8988T (cell line): ENCODE measurements around the gene C2orf76.
"Not testable (repeated sequence)": the region's sequence is repeated elsewhere in the genome, so short reads cannot be mapped to it uniquely, and the experiment has no call there.

Experiments used
- DNase-seq: peaks from one replicate; pipeline ENCODE4 v3.0.0; 2011

Gene C2orf76

DNA sequence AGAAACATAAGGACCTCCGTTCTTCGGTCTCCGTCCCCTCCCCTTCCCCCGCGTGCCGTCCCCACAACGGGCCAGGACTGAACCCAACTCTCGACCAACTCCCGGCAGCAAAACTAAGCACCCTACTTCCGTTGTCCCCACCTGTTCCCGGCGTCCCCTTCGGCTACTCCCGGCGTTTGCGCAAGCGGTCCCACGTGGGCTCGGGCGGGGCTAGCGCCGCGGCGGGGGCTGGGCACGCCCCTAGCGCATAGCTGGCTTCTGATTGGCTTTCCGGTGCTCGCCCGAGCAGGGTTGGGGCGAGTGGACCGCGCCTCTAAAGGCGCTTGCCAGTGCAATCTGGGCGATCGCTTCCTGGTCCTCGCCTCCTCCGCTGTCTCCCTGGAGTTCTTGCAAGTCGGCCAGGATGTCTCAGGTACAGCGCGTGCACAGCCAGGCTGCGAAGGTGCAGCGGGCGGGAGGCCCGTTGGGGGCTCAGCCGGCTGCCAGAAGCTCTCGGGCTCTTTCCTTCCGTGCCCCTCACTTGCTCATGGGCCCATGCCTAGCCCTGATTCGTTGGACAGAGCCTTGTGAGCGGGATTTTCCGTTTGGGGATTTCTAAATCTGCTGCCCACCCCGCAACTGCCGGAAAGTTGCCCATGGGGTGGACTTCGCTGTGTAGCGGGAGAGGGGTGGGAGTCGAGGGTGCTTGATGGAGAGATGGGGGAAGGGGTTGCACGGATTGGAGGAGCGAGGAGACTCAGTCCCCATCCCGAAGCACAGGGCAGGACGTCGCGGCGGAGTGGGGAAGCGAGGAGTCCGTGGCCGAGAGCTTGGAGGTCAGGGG, at the start of gene C2orf76, which contains the start of gene DBI:
C2orf76 (minus strand) TSS at position 186 of the 823 bp plus-strand sequence. CDS start 26,875 bp downstream, outside the sequence.
DBI (plus strand) TSS at position 329 of the 823 bp plus-strand sequence; CDS start at position 404, 75 bp downstream.
- DNase-seq: peak; percentile 89

DNA sequence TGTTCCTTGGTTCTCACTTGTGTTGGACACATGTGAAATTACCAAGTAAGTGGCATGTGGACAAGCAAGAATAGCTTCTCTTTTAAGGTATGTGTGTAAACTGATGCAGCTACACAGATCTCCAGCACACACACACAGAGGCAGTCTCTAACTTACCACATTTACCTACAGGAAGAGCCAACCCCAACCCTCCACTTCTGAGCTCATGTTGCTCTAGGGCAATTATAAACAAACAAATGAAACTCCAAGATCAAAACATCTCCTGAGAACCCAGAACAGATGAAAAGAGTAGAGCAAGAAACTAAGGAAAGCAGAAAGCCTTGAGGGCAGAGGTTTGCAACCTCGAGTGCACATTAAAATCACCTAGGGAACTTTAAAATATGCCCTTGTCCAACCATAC, 49.0 kb upstream of the C2orf76 start:
- no peak for DNase-seq

DNA sequence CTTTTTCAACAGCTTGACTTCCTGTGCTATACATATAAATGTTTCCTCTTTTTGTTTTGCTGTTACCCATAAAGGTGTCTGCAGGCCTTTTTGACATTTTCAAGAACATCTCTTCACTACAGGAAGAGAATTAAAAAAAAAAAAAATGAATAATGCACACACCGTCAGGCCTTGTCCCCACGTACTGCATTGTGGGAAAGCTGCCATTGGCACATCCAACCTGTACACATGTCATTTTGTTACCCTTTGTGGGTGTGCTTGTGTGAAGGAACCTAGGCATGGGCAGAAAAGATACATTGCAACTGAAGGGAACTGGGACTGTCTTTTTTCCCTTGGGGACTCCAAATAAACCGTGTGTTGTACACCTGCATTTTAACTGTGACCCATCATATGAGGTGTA, 48.3 kb upstream of the C2orf76 start:
- no peak for DNase-seq

DNA sequence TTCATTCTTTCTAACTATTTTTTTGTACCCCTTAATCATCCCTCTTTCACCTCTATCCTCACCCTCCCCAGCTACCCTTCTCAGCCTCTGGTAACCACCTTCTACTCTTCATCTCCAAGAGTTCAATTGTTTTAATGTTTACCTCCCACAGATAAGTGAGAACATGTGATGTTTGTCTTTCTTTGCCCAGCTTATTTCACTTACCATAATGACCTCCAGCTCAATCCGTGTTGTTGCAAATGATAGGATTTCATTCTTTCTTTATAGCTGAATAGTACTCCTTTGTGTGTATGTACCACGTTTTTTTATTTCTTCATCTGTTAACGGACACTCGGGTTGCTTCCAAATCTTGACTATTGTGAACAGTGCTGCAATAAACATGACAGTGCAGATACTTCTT, 42.9 kb upstream of the C2orf76 start:
- no peak for DNase-seq

DNA sequence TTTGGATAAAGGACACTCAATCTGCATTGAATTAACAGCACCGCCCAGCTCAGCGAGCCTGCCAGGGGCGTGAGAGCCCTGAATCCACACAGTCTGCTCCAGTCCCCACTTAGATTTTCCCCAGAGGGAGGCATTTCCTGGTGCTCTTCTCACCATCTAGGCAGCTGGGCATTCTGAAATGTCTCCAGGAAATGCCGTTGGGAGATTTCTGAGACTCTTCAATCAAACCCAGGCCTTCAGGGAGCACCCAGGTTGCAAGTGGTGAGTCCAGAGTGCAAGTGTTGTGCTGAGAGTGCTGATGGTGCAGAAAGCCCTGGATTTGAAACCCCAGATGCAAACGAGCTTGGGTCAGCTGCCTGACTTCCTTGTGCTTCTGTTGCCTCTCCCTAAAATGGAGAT, 41.6 kb upstream of the C2orf76 start:
- no peak for DNase-seq

DNA sequence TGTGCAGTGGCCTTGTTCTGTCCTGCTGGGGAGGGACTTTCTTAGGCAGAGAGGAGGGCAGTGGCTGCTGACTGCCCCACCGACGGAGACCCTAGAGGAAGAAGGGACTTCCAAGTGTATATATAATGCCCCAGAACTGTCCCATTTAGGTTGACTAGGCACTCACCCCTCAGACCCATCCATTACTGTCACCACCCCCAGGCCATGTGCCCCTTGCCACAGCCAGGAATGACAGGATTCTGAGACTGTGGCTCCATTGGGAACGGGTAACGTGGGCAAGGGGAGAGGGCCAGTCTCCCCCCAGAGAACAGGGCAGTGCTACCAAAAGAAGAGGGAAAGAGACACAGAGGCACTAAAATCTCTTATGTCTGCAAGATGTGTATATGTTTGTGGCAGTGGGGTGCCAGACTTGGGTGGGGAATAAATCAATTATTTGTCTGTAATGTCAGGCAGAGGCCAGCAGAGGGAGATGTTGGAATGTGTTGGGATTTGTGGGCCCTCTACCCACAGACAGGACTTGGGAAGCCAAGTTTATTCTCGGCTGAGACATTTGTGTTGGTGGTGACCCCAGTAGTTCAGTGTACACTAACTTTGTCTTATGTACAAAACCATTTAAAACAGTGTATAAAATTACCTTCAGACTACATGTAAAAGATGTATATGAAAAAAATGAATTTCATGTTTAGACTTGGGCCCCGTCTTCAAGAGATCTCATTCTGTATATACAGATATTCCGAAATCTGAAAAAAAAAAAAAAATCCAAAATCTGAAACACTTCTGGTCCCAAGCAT, 41.0 kb upstream of the C2orf76 start:
- DNase-seq: no peak

DNA sequence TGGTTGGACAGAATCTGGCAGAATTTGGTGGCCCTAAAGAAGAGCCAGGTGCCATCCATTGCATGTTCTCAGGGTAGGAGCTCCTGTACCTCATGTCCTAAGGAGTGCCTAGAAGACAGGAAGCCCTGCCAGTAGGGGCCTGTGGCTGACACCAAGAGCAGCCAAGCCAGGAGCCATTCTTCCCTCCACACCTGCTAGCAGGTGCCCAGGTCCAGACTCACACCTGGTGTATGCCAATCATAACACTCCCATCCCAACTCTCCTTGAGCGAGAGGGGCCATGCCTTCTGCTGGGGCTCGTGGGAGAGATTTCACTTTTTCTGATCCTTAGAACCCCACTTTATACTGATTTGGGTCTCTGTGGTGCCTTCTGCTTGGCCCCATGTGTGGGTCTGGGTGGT, 38.5 kb upstream of the C2orf76 start:
- no peak for DNase-seq

DNA sequence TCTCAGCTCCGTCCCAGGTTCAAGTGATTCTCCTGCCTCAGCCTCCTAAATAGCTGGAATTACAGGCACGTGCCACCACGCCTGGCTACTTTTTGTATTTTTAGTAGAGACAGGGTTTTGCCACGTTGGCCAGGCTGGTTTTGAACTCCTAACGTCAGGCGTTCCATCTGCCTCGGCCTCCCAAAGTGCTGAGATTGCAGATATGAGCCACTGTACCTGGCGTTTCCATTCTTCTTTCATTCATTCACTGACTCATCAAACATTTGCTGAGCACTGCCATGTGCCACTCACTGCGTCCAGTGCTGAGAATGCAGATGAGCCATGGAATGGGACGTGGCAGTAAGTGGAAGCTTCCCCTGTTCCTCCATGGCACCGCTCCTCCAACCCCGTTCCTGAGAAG, 37.0 kb upstream of the C2orf76 start:
- not testable (repeated sequence) for DNase-seq

DNA sequence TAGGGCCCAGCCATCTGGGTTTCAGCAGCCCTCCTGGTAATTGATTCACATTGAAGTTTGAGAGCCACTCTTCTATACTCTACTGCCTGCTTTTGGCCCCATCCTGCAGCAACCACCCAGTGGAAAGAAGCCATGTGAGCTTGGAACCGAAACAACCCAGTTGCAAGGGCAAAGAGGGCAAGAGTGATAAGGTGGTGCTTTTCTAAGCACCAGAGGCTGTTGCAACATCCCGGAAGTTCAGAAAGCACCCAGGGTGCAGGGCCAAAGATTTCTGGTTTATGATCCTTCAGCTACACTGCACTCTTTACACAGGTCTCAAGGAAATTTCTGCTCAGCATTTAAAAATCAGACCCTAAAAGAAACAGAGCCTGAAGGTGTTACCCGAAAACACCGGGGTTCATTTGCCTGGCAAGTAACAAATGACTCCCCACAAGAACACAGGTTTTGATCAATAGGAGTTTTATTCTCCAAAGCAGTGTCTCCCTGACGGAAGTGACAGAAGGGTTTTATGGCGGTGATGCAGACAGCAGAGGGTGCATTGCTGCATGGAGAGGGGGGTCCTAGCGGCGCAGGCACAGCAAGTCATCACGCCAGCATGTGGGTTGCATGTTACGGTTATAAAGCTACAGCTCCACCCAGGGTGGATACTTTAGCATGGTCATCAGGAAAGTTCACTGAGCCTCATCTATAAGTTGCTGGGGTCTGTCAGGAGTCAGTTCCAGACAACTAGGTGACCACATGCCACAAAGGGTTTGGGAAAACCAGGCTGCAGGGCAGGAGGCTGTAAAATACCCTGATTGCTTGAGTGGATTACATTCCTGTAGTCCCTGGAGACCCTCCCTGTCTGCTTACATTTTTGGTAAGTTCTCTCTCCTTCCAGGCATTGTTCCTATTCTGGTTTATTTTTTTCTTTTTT, 36.3 kb upstream of the C2orf76 start:
- DNase-seq: no peak

DNA sequence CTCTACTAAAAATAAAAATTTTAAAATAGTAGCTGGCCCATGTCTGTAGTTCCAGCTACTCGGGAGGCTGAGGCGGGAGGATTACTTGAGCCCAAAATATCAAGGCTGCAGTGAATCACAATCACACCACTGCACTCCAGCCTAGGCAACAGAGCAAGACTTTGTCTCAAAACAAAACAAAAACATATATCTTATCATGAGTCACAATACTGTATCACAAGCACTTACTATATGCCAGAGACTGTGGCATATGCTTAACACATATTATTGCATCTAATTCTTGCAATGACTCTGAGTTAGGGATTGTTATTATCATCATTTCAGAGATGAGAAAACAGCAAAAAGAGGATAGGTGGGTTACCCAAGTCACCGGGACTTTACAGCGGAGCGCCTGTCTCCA, 35.5 kb upstream of the C2orf76 start:
- no peak for DNase-seq

DNA sequence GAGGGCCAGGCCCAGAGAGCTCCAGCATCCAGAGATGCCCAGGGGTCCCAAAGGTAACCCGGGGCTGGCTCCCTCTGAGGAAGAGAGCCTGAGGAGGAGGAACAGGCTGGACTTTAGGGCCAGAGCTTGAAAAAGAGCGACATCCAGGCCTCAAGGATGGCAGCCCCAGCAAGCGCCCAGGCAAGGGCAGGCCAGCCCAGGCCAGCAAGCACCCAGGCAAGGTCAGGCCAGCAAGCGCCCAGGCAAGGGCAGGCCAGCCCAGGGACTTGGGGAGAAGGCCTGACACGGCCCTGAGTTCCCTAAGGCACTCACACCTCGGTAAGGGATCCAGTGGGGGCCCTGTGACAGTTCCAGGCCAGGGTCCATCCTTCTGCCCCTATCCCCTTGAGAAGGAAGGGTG, 30.6 kb upstream of the C2orf76 start:
- no peak for DNase-seq

DNA sequence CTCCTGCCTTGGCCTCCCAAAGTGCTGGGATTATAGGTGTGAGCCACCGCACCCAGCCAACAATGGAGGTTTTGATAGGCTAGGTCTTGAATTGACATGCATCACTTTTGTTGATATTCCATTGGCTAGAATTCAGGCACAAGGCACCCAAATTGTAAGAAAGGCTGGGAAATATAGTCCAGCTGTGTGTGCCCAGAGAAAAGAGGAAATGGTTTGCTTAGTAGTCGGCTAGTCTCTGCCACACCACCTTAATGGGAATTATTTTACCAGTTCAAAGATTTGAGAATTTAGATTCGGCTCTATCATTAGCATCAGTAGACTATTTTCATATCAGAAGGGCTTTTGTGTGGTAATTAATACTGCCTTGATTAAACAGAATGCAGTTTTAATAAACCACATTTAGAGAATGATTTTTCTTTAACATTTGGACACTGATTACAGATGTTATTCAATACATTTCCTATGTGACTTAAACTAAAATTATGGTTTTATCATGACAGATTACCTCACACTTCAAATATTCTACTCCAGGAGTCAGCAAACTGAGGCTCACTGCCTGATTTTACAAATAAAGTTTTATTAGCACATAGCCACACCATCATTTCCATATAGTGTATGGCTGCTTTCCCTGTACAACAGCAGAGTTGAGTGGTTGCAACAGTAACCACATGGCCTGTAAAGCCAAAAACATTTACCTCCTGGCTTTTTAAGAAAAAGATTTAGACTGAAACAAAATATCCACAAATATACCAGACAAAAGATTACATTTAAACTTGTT, 27.5 kb upstream of the C2orf76 start:
- DNase-seq: no peak

DNA sequence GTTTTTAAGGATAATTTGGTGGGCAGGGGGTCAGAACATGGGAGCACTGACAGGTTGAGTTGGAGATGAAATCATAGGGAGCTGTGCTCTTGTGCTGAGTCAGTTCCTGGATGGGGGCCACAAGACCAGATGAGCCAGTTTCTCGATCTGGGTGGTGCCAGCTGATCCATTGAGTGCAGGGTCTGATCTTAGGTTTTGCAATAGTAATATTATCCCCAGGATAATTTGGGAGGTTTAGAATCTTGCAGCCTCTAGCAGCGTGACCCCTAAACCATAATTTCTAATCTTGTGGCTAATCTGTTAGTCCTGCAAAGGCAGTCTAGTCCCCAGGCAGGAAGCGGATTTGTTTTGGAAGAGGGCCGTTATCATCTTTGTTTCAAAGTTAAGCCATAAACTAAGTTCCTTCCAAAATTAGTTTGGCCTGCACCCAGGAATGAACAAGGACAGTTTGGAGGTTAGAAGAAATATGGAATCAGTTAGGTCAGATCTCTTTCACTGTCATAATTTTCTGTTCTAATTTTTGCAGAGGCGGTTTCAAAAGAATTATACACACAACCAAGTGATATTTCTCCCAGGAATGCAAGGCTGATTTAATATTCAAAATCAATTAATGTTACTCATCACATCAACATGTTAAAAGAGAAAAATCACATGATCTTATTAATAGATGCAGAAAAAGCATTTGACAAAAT, 23.1 kb upstream of the C2orf76 start:
- DNase-seq: no peak

DNA sequence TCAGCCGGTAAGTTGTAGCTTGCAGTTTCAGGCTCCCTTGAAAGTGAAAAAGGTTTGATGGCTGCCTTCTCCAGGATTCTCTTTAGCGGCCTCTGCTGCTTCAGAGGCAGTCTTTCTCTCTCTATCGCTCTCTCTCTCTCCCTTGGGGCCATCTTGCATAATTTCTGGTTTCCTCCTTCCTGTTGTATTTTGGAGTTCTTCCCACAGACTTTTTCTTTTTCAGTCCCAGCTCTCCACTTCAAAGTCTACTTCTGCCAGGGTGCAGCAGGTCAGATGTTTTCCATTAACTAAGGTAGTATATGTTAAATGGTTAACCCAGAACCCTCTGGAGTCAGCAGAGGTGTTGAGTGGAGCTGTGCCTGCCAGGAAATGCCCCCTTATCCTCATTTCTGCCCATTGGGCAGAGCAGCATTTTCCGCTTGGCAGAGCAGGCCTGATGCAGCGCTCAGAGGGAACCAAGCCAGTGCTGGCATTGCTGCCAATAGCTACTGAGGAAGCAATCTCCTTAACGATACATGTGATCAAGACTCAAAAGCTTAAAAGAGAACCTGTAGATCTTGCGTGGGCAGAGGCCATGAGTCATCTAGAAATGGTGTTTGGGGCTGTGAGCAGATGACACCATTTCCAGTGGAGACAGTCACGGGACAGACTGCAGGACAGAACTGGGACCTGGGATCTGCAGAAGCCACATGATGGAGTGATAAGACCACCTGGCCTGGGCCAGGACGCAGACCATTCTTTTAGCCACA, 20.9 kb upstream of the C2orf76 start:
- no peak for DNase-seq

DNA sequence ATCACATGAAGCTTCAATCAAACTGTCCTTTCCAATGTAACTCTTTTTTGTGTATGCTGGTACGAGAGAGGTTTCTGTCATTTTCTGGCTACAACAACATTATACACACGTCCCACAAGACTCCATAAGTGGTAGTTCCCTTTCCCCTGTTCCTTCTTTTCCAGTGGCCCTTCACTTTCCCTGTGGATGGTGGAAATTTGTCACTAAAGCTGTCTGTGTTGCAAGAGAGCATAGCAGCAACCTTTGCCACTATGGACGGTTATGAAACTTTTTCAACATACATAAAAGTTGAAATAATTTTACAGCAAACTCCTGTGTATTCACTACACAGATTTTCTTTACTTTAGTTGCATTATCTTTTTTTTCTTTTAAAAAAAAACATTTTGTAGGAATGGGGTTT, 18.8 kb upstream of the C2orf76 start:
- DNase-seq: no peak

DNA sequence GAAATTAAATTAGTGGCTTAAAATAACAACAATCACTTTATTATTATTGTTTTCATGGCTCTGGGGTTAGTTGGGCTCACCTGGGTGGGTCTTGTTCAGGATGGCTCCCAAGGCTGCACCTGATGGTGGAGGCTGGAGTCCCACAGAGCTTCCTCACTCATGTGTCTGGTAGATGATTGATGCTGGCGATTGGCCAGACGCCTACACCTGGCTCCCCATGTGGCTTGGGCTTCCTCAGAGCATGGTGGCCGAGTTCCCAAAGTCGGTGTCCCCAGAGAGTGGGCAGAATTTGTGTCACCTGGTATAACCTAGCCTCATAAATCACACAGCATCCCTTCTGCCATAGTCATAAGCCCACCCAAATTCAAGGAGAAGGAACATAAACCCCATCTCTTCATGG, 18.3 kb upstream of the C2orf76 start:
- no peak for DNase-seq

DNA sequence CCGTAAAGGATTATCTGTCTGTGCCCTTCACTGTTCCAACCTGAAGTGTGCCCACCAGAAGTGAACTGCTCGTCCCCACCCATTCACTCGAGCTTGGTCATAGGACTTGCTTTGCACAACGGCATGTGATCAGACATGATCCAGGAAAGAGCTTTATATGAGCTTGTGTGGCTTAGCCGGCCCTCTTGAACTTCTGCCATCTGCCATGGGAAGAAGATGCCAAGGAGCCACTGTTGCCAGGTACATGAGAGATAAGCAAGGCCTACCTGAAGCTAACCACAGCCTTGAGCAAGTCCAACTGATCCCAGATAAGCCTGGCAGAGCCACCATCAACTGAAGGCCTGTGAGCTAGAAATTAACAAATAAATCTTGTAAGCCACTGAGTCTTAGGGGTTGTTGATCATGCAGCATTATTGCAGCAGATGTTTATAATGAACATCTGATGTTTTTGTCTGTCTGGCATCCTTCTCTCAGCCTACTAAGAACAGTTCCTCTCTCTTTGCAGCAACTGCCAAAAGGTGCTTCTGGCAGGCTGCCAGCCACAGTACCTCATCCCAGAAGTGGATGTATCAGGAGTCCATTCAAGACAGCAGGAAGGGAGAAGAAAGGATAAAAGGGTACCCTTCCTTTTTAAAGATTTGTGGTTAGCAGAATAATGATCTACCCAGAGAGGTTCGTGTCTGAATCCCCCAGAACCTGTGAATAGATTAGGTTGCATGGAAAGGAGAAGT, 16.9 kb upstream of the C2orf76 start:
- DNase-seq: no peak

DNA sequence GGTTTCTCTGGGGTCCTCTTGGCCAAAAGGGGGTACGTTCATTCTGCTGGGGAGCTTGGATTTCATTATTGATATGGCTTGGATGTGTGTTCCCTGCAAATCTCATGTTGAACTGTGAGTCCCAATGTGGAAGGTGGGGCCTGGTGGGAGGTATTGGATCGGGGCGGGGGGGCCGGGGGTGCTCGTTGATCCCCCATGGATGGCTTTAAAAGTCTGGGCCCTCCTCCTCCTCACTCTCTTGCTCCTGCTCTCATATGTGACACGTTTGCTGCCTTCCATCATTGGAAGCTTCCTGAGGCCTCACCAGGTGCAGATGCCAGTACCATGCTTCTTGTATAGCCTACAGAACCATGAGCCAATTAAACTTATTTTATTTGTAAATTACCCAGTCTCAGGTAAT, 11.9 kb upstream of the C2orf76 start:
- DNase-seq: no peak

DNA sequence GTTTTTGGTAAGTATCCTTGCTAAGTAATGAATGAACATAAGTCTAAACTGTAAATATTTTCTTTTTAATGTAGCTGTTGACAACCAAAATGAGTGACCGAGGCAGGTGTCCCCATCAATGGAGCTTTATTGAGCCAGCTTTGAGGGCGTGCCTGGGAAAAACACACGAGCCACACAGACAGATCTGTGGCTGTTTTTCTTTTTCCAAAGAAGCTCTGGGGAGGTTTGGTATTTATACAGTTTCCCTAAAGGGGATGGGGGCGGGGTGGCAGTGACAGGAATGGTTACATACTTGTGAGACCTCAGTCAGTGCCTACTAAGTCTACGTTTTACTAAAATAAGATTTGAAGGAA, 11.3 kb upstream of the C2orf76 start:
- no peak for DNase-seq

DNA sequence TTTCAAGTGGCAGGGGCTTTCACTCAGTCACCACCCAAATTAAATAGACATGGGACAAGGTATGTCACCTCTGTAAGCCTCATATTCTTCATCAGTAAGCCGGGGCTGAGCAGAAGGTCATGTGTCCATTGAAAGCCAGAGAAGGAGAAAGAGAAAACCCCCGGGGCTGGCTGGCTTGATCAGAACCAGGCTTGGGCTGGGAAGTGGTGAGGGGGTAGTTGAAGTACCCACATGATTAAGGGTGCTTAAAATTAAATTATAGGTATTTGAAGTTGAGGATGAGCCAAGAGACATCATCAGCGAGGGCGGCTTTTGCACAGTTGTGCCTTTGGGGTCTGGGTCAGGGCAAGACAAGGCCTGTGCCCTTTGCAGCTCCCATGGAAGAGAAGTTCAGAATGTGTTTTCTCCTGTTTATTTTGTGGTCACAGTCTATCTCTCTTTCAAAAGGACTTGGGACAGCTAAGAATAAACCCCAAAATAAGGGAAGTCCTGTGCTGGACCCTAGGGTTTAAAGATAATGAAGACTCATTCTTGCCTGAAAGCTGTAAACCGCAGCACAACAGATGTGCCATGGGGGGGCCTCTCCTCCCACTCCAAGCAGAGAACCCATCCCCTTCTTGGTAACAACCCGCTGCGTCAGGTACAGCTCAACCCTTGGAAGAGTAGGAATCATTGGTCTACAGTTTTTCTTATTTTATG, 10.8 kb upstream of the C2orf76 start:
- DNase-seq: no peak
